HG03439 (cell line): Measurements from ENCODE around the gene CNNM3.

ENCODE experiments used
- ATAC-seq: cut with Tn5 transposase; IDR thresholded peaks from one replicate; pipeline ENCODE4 v1.9.1; 2021; ENCODE audit warnings: mild to moderate bottlenecking, moderate library complexity; ENCODE audit not compliant: unreplicated experiment

CNNM3 gene

GRCh38 chr2:96838345-96839292, 22.6 kb downstream of the CNNM3 start:
- no peak for ATAC-seq

DNA sequence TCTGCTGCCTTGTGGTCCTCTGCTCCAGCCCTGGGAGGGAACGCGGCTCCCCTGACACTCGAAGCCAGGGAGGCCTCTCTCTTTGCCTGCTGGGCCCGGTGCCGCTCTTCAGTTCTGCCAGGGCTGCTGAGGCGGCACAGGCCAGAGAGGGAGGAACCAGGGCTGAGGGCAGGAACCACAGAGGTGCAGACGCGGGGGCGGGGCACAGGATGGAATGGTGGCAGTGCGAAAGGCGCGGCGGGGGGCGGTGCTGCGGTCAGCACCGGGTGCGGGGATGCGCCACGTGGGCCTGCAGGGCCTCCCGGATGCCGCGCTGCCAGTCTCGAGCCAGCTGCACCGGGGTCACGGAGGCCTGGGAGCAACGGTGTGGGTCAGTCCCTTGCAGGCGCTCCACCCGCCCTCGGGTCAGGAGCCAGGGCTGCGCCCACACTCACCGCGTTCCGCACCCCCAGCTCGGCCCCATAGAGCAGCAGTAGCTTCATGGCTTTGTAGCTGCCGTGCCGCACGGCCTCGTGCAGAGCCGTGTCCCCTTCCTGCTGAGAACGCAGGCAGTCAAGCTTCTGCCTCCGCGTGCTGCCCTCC, 23.3 kb downstream of the CNNM3 start:
- no peak for ATAC-seq

GRCh38 chr2:96839875-96840850, 24.1 kb downstream of the CNNM3 start:
- ATAC-seq = no peak

DNA sequence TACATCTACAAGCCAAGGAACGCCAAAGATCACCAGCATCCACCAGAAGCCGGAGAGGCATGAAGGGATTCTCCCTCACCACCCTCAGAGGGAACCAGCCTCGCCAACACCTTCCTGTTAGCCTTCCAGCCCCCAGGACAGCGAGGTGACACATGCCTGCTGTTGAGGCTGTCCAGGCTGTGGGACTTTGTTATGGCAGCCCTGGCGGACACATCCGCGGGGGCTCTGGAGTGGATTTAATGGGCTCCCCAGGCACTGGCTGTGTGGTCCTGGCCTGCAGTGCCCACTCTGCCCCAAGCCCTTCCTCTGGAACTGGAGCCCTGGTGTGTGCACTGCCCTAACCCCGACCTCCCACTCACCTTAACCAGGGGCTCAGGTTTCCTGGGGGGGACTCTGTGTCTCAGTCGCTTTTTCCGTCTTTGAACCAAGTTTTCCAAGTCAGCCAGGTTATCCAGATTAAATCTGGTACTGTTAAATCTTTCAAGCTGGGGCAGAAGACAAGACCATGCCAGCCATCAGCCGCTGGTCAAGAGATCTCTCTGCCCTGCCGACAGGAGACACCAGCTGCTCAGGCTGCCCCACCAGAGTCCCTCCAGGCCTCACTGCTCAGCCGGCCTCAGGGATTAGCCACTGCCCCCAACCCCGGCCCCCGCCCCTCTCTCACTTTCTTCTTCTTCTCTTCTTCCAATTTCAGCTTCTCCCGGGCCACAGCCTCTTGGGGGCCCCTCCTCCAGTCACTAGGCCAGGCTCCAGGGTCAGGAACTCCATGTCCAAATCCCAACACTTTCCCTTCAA, 25.8 kb downstream of the CNNM3 start:
- no peak for ATAC-seq

DNA sequence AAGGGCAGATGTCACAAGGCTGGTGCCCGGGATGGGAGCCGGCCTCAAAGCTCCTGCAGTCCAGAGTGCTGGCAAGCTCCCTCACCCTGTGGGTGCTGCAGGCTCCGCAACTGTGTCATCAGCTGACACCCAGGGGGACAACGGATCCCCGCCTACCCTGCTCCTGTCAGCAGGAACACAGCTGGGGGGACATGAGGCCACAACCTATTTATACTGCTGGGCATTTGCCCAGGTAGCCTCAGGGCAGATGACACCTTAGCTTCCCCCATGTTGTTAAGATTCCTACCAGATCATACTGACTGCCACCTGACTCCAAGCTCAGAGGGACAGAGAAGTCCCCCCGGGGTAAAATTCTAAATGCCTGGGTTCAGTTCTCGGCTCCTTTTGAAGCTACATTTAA, 26.5 kb downstream of the CNNM3 start:
- ATAC-seq = no peak

DNA sequence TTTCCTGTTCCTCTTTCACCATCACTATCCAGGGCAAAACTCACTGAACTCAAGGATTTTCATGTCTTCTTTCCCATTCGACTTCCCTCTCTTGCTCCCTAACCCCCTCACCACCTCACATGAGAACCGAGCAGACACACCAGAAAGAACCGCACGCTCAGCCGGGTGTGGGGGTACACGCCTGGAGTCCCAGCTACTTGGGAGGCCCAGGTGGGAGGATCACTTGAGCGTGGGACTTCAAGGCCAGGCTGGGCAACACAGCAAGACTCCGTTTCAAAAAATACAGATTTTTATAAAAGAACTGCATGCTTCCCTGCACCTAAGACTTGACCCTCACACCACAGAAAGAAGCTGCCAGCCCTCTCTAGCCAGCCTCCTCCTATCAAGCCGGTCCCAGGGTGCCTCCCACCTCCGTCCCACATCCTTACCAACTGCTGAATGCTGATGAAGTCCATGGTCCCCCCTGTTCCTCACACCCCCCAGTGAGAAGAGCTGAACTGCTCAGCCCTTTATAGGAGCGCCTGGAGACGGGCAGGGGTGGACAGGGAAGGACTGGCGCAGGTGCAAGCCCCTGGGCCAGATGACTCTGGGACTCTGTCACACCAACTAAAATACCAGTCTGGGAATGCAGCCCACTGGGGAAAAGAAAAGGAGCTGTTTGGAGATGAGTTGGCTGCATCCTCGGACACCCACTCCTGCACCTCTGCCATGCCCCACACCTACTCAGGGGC, 27.6 kb downstream of the CNNM3 start, which contains the start of gene ANKRD23:
ANKRD23 (minus strand) TSS at position 484 of the 731 bp plus-strand sequence; CDS start at position 455, 29 bp downstream.
- no peak for ATAC-seq

GRCh38 chr2:96844405-96844808, 28.3 kb downstream of the CNNM3 start:
- ATAC-seq = no peak

GRCh38 chr2:96846825-96847224, 30.8 kb downstream of the CNNM3 start:
- ATAC-seq = no peak

GRCh38 chr2:96847586-96847985, 31.5 kb downstream of the CNNM3 start:
- ATAC-seq = no peak

DNA sequence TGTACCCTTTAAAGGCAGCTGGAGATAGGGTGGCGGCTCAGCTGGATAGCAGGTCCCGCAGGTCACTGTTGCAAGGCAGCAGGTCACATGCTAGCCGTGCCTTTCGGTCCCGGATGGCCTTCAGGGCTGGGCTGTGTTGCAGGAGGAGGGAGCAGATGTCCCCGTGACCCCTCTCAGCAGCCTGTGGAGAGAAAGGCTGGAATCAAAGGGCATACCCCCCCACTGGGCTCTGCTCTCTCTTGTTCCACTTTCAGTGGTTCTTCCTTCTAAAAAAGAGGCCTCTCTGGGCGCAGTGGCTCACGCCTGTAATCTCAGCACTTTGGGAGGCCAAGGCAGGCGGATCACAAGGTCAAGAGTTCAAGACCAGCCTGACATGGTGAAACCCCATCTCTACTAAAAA, 32.2 kb downstream of the CNNM3 start:
- no peak for ATAC-seq

- no peak for ATAC-seq
Measured at GRCh38 chr2:96852667-96853066, 36.6 kb downstream of the CNNM3 start.

- no peak for ATAC-seq
Measured at GRCh38 chr2:96853321-96853720, 37.3 kb downstream of the CNNM3 start.

DNA sequence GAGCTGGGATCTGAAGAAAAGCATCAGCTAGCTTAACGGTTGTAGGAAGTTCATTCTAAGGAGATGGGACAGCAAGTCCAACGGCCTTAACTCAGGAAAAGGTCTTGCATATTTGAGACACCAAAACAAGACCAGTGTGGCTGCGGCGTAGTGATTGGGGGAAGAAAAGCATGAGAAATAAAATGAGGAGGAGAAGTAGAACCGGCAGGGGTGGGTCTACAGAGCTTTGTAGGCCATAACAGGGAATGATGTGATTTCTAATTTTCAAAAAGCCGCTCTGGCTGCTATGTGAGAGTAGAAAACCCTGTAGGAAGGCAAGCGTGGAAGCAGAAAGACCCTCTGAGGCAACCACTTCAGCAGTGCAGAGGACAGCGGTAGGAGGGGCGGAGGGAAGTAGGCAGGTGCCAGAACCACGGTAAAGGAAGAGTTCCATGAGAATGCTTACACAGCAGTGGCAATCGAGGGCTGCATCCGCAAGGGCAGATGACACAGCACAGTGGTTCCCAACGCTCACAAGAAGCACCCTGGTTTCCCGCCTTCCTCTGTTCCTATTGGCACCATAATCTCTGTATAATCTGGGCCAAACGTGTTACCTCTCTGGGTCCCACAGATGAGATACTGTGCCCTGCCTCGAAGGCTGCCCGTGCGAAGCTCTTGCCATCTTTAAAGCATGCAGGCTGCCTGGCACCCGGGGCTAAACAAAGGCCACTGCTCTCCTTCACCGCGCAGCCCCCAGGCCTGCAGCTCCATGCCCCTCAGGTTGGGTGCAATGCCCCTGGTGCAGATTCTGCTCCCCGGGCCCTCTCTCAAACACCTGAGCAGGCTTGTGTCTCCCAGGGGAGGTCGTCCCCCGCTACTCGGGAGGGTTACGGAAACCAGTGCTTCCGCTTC, 41.0 kb downstream of the CNNM3 start:
- ATAC-seq = peak; percentile 13

GRCh38 chr2:96857667-96858372, 41.8 kb downstream of the CNNM3 start, which contains the start of gene ANKRD39:
Gene ANKRD39 (minus strand): TSS chr2:96858016. CDS start chr2:96857987, 29 bp downstream.
- peak; percentile 96 for ATAC-seq

- no peak for ATAC-seq
Measured at GRCh38 chr2:96859099-96859649, 43.1 kb downstream of the CNNM3 start.

DNA sequence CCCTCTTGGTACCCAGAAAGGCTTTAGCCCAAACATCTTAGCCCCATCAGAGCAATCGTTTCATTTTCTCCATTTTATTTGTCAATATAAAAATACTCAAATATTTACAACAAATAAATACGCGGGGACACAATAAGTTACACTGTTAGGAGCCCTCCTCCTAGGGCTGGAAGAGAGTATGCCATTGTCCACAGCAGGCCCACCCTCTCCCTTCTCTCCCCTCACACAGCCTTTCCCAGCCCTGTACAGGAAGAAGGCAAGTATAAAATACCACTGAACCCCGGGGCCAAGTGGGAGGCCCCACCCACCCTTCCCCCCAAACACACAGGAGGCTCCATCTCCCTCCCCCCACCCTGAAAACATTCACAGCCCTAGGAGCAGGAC, 43.6 kb downstream of the CNNM3 start:
- ATAC-seq = no peak
